Measurements from ENCODE around the gene VPS18. TPM values are rescaled to one million over a fixed set of nuclear protein-coding genes. Genes with fewer than 3 reads are reported as not detected.

The VPS18 gene, protein sequence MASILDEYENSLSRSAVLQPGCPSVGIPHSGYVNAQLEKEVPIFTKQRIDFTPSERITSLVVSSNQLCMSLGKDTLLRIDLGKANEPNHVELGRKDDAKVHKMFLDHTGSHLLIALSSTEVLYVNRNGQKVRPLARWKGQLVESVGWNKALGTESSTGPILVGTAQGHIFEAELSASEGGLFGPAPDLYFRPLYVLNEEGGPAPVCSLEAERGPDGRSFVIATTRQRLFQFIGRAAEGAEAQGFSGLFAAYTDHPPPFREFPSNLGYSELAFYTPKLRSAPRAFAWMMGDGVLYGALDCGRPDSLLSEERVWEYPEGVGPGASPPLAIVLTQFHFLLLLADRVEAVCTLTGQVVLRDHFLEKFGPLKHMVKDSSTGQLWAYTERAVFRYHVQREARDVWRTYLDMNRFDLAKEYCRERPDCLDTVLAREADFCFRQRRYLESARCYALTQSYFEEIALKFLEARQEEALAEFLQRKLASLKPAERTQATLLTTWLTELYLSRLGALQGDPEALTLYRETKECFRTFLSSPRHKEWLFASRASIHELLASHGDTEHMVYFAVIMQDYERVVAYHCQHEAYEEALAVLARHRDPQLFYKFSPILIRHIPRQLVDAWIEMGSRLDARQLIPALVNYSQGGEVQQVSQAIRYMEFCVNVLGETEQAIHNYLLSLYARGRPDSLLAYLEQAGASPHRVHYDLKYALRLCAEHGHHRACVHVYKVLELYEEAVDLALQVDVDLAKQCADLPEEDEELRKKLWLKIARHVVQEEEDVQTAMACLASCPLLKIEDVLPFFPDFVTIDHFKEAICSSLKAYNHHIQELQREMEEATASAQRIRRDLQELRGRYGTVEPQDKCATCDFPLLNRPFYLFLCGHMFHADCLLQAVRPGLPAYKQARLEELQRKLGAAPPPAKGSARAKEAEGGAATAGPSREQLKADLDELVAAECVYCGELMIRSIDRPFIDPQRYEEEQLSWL
- total RNA-seq: 12.6 and 13.1 TPM in 2 replicates

GRCh38 chr15:40893733-40894680 lies at the start of gene VPS18:
TSS of gene VPS18 (plus strand) at chr15:40894450. CDS start at chr15:40894769, 319 bp downstream.
- peak; percentile 97 for DNase-seq (ENCODE audit: low spot score)
- H3K27me3 Mint-ChIP-seq (ENCODE audit: low read depth): peaks cover 1% of the 10 kb centered on the region
- intact Hi-C loops (cut with micrococcal nuclease): loop anchor here (1.0 to 5.0 kb wide), 6 partner anchors 37 to 302 kb away; partner anchors contain the start of genes DNAJC17, KNL1, RAD51 and RMDN3
- H3K4me3 Mint-ChIP-seq (ENCODE audit: low read depth): peak within 1 kb of the TSS; percentile 100
- H3K27ac Mint-ChIP-seq: peak within 1 kb of the TSS; percentile 97
- H3K4me1 Mint-ChIP-seq (ENCODE audit: low read depth): peaks cover 20% of the 10 kb centered on the region
- H3K9me3 Mint-ChIP-seq: no peaks in the 10 kb centered on the region
- peaks cover 24% of the 10 kb centered on the region for H3K36me3 Mint-ChIP-seq (ENCODE audit: low read depth)

DNA sequence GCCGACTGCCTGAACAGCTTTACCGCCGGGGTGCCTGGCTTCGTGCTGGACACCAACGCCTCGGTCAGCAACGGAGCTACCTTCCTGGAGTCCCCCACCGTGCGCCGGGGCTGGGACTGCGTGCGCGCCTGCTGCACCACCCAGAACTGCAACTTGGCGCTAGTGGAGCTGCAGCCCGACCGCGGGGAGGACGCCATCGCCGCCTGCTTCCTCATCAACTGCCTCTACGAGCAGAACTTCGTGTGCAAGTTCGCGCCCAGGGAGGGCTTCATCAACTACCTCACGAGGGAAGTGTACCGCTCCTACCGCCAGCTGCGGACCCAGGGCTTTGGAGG lies 49.6 kb upstream of the VPS18 start:
- Mint-ChIP-seq H3K36me3 (ENCODE audit: low read depth) (peaks cover 7% of the 10 kb centered on the region), H3K9me3 (no peaks in the 10 kb centered on the region), H3K27ac (peak overlapping the region; percentile 24), H3K4me1 (ENCODE audit: low read depth) (peaks cover 21% of the 10 kb centered on the region), H3K4me3 (ENCODE audit: low read depth) (peak overlapping the region; percentile 87), H3K27me3 (ENCODE audit: low read depth) (peaks cover 24% of the 10 kb centered on the region)
- intact Hi-C loops (cut with micrococcal nuclease): loop anchor here (1.0 kb wide), 1 partner anchor 37 kb away; the partner anchor contains the start of genes DNAJC17 and ZFYVE19
- DNase-seq (ENCODE audit: low spot score): peak; percentile 20

- peak overlapping the region; percentile 87 for H3K4me3 Mint-ChIP-seq (ENCODE audit: low read depth)
- peak overlapping the region; percentile 24 for H3K27ac Mint-ChIP-seq
- H3K36me3 Mint-ChIP-seq (ENCODE audit: low read depth): peaks cover 7% of the 10 kb centered on the region
- H3K27me3 Mint-ChIP-seq (ENCODE audit: low read depth): peaks cover 23% of the 10 kb centered on the region
- H3K4me1 Mint-ChIP-seq (ENCODE audit: low read depth): peaks cover 21% of the 10 kb centered on the region
- no peak for DNase-seq (ENCODE audit: low spot score)
- intact Hi-C loops (cut with micrococcal nuclease): no loop called here
- H3K9me3 Mint-ChIP-seq: no peaks in the 10 kb centered on the region
Observed at GRCh38 chr15:40845036-40845435, 49.2 kb upstream of the VPS18 start.

- Mint-ChIP-seq H3K9me3 (no peaks in the 10 kb centered on the region), H3K27me3 (ENCODE audit: low read depth) (peaks cover 22% of the 10 kb centered on the region), H3K4me1 (ENCODE audit: low read depth) (peaks cover 21% of the 10 kb centered on the region), H3K36me3 (ENCODE audit: low read depth) (peaks cover 7% of the 10 kb centered on the region), H3K27ac (no peak overlapping the region), H3K4me3 (ENCODE audit: low read depth) (peak overlapping the region; percentile 54)
- intact Hi-C loops (cut with micrococcal nuclease): no loop called here
- DNase-seq (ENCODE audit: low spot score): no peak
Observed at GRCh38 chr15:40845511-40846284, 48.6 kb upstream of the VPS18 start.

- no peak for DNase-seq (ENCODE audit: low spot score)
- Mint-ChIP-seq H3K27ac (no peak overlapping the region), H3K9me3 (no peaks in the 10 kb centered on the region), H3K4me1 (ENCODE audit: low read depth) (peaks cover 21% of the 10 kb centered on the region), H3K4me3 (ENCODE audit: low read depth) (no peak overlapping the region), H3K36me3 (ENCODE audit: low read depth) (peaks cover 7% of the 10 kb centered on the region), H3K27me3 (ENCODE audit: low read depth) (peaks cover 13% of the 10 kb centered on the region)
- intact Hi-C loops (cut with micrococcal nuclease): no loop called here
Observed at GRCh38 chr15:40846841-40847222, 47.4 kb upstream of the VPS18 start.

- Mint-ChIP-seq H3K36me3 (ENCODE audit: low read depth) (peaks cover 7% of the 10 kb centered on the region), H3K4me3 (ENCODE audit: low read depth) (no peak overlapping the region), H3K27me3 (ENCODE audit: low read depth) (peaks cover 9% of the 10 kb centered on the region), H3K4me1 (ENCODE audit: low read depth) (peaks cover 21% of the 10 kb centered on the region), H3K9me3 (no peaks in the 10 kb centered on the region), H3K27ac (no peak overlapping the region)
- DNase-seq (ENCODE audit: low spot score): no peak
- intact Hi-C loops (cut with micrococcal nuclease): no loop called here
Observed at GRCh38 chr15:40847223-40847961, 46.9 kb upstream of the VPS18 start.

- H3K27ac Mint-ChIP-seq: no peak overlapping the region
- no peak overlapping the region for H3K4me3 Mint-ChIP-seq (ENCODE audit: low read depth)
- H3K4me1 Mint-ChIP-seq (ENCODE audit: low read depth): peaks cover 14% of the 10 kb centered on the region
- H3K9me3 Mint-ChIP-seq: no peaks in the 10 kb centered on the region
- H3K36me3 Mint-ChIP-seq (ENCODE audit: low read depth): peaks cover 4% of the 10 kb centered on the region
- intact Hi-C loops (cut with micrococcal nuclease): no loop called here
- H3K27me3 Mint-ChIP-seq (ENCODE audit: low read depth): no peaks in the 10 kb centered on the region
- no peak for DNase-seq (ENCODE audit: low spot score)
Observed at GRCh38 chr15:40850576-40851112, 43.6 kb upstream of the VPS18 start.

- Mint-ChIP-seq H3K4me3 (ENCODE audit: low read depth) (no peak overlapping the region), H3K9me3 (no peaks in the 10 kb centered on the region), H3K27ac (no peak overlapping the region), H3K4me1 (ENCODE audit: low read depth) (peaks cover 5% of the 10 kb centered on the region), H3K36me3 (ENCODE audit: low read depth) (no peaks in the 10 kb centered on the region), H3K27me3 (ENCODE audit: low read depth) (no peaks in the 10 kb centered on the region)
- intact Hi-C loops (cut with micrococcal nuclease): no loop called here
- no peak for DNase-seq (ENCODE audit: low spot score)
Observed at GRCh38 chr15:40852529-40852928, 41.7 kb upstream of the VPS18 start.

- Mint-ChIP-seq H3K9me3 (no peaks in the 10 kb centered on the region), H3K36me3 (ENCODE audit: low read depth) (no peaks in the 10 kb centered on the region), H3K27ac (no peak overlapping the region), H3K4me1 (ENCODE audit: low read depth) (peaks cover 8% of the 10 kb centered on the region), H3K27me3 (ENCODE audit: low read depth) (no peaks in the 10 kb centered on the region), H3K4me3 (ENCODE audit: low read depth) (no peak overlapping the region)
- no peak for DNase-seq (ENCODE audit: low spot score)
- intact Hi-C loops (cut with micrococcal nuclease): no loop called here
Observed at GRCh38 chr15:40853241-40853890, 40.9 kb upstream of the VPS18 start.

DNA sequence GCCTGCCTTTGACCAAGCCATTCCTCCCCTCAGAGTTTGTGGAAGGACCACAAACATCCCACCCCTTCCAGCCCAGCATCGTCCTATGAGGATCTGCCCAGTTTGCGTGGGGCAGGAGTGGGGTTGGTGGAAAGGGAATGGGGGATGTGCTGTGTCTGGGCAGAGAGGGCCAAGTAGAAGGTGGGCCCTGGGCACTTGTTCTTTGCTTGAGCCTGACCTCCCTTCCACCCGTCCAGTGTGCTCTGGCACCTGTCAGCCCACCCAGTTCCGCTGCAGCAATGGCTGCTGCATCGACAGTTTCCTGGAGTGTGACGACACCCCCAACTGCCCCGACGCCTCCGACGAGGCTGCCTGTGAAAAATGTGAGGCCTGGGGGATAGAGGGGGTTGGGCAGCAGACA lies 40.1 kb upstream of the VPS18 start:
- no peaks in the 10 kb centered on the region for H3K9me3 Mint-ChIP-seq
- peaks cover 8% of the 10 kb centered on the region for H3K4me1 Mint-ChIP-seq (ENCODE audit: low read depth)
- no peak overlapping the region for H3K27ac Mint-ChIP-seq
- intact Hi-C loops (cut with micrococcal nuclease): no loop called here
- DNase-seq (ENCODE audit: low spot score): no peak
- H3K4me3 Mint-ChIP-seq (ENCODE audit: low read depth): no peak overlapping the region
- no peaks in the 10 kb centered on the region for H3K27me3 Mint-ChIP-seq (ENCODE audit: low read depth)
- no peaks in the 10 kb centered on the region for H3K36me3 Mint-ChIP-seq (ENCODE audit: low read depth)

Measured in activated T-helper 2 cell treated with anti-CD3 and anti-CD28 coated beads, Interferon-gamma antibody, Interleukin-2, Interleukin-4, amounts not matched to agents 10 μg/mL and 5 μg/mL and 100 μg/mL, durations not matched to agents 14 hours and 24 hours and 36 hours (primary cell).